Panc1 (cell line): ENCODE results near the gene E2F3. TPM values are rescaled to one million over a fixed set of nuclear protein-coding genes. Genes with fewer than 3 reads are reported as not detected.

Experiments
- ATAC-seq: fragments of 200-7000 bp; cut with Tn5 transposase; 2 replicates; pipeline ENCODE4 v1.9.1; 2020; ENCODE audit warnings: mild to moderate bottlenecking, moderate library complexity
- BruUV-seq: library from RNA; stranded (reverse); fragments of 400-500 nt; replicated peaks from 2 replicates; lab custom pipeline; 2021; lab: Mats Ljungman, UMichigan
- CTCF ChIA-PET: fragments of 300-600 bp; sonication (Branson Sonifier 250); formaldehyde crosslinking; loops from one replicate; lab custom pipeline; 2022; ENCODE audit warnings: antibody characterized with exemption; lab: Charles Lee
- POLR2A ChIA-PET: fragments of 300-600 bp; sonication (Branson Sonifier 250); formaldehyde crosslinking; loops from one replicate; lab custom pipeline; 2022; ENCODE audit warnings: antibody characterized with exemption; lab: Charles Lee
- DNase-seq: peaks from one replicate; pipeline ENCODE4 v3.0.0-alpha.2; 2010; ENCODE audit warnings: low read depth, low spot score
- H3K27ac ChIP-seq: 2 replicates; pipeline ENCODE4 v1.5.1; 2011; ENCODE audit warnings: mild to moderate bottlenecking, low read length, inconsistent platforms
- H3K27me3 ChIP-seq: fragments of 200-500 bp; sonication (Bioruptor generic); 2 replicates; pipeline ENCODE4 v1.6.0; 2014; ENCODE audit warnings: low read length, inconsistent platforms; ENCODE audit not compliant: control insufficient read depth, insufficient read depth
- H3K36me3 ChIP-seq: fragments of 200-500 bp; sonication (Bioruptor generic); 2 replicates; pipeline ENCODE4 v1.5.1; 2014; ENCODE audit warnings: inconsistent platforms, mild to moderate bottlenecking, low read length, moderate library complexity; ENCODE audit not compliant: control insufficient read depth, insufficient read depth
- H3K4me1 ChIP-seq: 2 replicates; pipeline ENCODE4 v1.5.1; 2011; ENCODE audit warnings: inconsistent platforms, mild to moderate bottlenecking, low read length, moderate library complexity; ENCODE audit not compliant: control insufficient read depth, insufficient read depth
- H3K4me3 ChIP-seq, 2 experiments: 2 replicates each; pipeline ENCODE4 v1.5.1; 2011 to 2012; ENCODE audit warnings: low read depth in 2 of 2, low read length in 2 of 2, mild to moderate bottlenecking in 2 of 2, inconsistent platforms in 1 of 2, moderate library complexity in 1 of 2
- H3K9me3 ChIP-seq: fragments of 200-500 bp; sonication (Bioruptor generic); 2 replicates; pipeline ENCODE4 v1.5.1; 2014; ENCODE audit warnings: low read depth, mild to moderate bottlenecking, inconsistent platforms, low read length, moderate library complexity; ENCODE audit not compliant: control insufficient read depth, insufficient read depth
- POLR2AphosphoS5 ChIP-seq: IDR thresholded peaks from 2 replicates; pipeline ENCODE4 v1.6.1; 2012; ENCODE audit warnings: mild to moderate bottlenecking, low read depth, low read length, moderate library complexity
- SIN3A ChIP-seq: IDR thresholded peaks from 2 replicates; pipeline ENCODE4 v1.6.1; 2012; ENCODE audit warnings: low read depth, mild to moderate bottlenecking, low read length, moderate library complexity, borderline replicate concordance; ENCODE audit not compliant: insufficient read depth
- TCF7L2 ChIP-seq: IDR thresholded peaks from 2 replicates; pipeline ENCODE4 v1.6.1; 2011; ENCODE audit warnings: mild to moderate bottlenecking, low read depth, low read length, inconsistent platforms
- in situ Hi-C: cut with HindIII; loops from 2 replicates; pipeline ENCODE4 v1.10.0; 2016; ENCODE audit warnings: low sequenced_read_pairs, low pct_unique_long_range_greater_than_20kb
- intact Hi-C: fragments of 100-400 bp; cut with micrococcal nuclease; formaldehyde crosslinking; loops from one replicate; pipeline ENCODE4 v1.10.0; 2022; ENCODE audit not compliant: unreplicated experiment
- total RNA-seq: library from RNA; stranded (reverse); gene quantifications from one replicate; pipeline ENCODE4 v1.2.1, GENCODE V29; 2021; ENCODE audit not compliant: unreplicated experiment
- TF ChIP-seq, protein P1 (sequence below), 2 experiments: IDR thresholded peaks; 2 replicates each; pipeline ENCODE4 v1.6.1; 2011 to 2012; ENCODE audit warnings: low read depth in 2 of 2, control low read depth in 1 of 2, low read length in 1 of 2, mild to moderate bottlenecking in 1 of 2, moderate library complexity in 1 of 2; ENCODE audit not compliant: insufficient read depth in 1 of 2
- TF ChIP-seq, protein P2 (sequence below): fragments of 450-650 bp; IDR thresholded peaks from 2 replicates; pipeline ENCODE4 v1.5.1; 2017; ENCODE audit warnings: mild to moderate bottlenecking

The E2F3 gene
- total RNA-seq, 1 experiment from 2014 or later, result 31.0 TPM

DNA sequence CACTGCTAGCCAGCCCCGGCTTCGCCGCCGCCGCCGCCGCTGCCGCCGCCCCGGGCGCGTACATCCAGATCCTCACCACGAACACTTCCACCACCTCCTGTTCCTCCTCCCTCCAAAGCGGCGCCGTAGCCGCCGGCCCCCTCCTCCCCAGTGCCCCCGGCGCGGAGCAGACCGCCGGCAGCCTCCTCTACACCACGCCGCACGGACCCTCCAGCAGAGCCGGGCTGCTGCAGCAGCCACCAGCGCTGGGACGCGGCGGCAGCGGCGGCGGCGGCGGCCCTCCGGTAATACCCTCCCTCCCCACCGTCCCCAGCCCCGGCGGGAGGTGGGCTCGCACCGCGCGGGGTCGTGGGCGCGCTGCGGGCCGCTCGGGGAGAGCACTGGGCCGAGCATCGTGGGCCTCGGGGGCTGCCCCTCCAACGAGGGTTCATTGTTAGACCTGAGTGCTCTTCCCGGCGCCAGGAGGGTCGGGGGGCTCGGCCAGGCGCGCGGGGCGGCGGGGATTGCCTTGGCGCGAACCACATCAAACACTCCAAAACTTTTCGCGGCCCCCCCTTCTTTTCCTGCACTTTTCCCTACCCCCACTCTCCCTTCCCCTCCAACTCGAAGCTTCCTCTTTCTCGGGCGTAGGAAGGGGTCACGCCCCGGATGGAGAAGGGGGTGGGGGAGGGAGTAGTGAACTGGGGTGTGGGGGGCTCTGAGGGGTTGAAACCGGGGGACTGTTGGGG lies 827 bp downstream of the E2F3 start:
- H3K4me1 ChIP-seq, result peaks cover 10% of the 10 kb centered on the region; the same call in 1 of the 2 replicates
- H3K9me3 ChIP-seq, result no peaks in the 10 kb centered on the region
- BruUV-seq, result no TSS peak
- no peaks in the 10 kb centered on the region for H3K27me3 ChIP-seq
- TF ChIP-seq, protein P1, sequence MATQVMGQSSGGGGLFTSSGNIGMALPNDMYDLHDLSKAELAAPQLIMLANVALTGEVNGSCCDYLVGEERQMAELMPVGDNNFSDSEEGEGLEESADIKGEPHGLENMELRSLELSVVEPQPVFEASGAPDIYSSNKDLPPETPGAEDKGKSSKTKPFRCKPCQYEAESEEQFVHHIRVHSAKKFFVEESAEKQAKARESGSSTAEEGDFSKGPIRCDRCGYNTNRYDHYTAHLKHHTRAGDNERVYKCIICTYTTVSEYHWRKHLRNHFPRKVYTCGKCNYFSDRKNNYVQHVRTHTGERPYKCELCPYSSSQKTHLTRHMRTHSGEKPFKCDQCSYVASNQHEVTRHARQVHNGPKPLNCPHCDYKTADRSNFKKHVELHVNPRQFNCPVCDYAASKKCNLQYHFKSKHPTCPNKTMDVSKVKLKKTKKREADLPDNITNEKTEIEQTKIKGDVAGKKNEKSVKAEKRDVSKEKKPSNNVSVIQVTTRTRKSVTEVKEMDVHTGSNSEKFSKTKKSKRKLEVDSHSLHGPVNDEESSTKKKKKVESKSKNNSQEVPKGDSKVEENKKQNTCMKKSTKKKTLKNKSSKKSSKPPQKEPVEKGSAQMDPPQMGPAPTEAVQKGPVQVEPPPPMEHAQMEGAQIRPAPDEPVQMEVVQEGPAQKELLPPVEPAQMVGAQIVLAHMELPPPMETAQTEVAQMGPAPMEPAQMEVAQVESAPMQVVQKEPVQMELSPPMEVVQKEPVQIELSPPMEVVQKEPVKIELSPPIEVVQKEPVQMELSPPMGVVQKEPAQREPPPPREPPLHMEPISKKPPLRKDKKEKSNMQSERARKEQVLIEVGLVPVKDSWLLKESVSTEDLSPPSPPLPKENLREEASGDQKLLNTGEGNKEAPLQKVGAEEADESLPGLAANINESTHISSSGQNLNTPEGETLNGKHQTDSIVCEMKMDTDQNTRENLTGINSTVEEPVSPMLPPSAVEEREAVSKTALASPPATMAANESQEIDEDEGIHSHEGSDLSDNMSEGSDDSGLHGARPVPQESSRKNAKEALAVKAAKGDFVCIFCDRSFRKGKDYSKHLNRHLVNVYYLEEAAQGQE (IDR thresholded peaks at IDR 0.05; ENCODE audit: insufficient read depth in 1 of 2, low read depth in 2 of 2, low read length in 1 of 2), result no peak
- TF ChIP-seq POLR2AphosphoS5, result peak; percentile 58; the same call in 1 of the 2 replicates
- no peak for DNase-seq
- H3K4me3 ChIP-seq, result peak overlapping the region; percentile 94 to 97
- intact Hi-C loops, result loop anchor here (5.0 kb wide), 1 partner anchor 110 kb away; no protein-coding TSS in a partner anchor
- POLR2A ChIA-PET, result interaction anchor here (0.6 kb wide), 4 partner anchors 123 to 1546 kb away, joined by 5 to 9 read pairs (median 6); no protein-coding TSS in a partner anchor
- peak overlapping the region; percentile 88; the same call in 1 of the 2 replicates for H3K27ac ChIP-seq
- CTCF ChIA-PET, result no interaction called here
- ATAC-seq, result peak; percentile 51
- in situ Hi-C loops, result no loop called here
- H3K36me3 ChIP-seq, result peaks cover 19% of the 10 kb centered on the region

DNA sequence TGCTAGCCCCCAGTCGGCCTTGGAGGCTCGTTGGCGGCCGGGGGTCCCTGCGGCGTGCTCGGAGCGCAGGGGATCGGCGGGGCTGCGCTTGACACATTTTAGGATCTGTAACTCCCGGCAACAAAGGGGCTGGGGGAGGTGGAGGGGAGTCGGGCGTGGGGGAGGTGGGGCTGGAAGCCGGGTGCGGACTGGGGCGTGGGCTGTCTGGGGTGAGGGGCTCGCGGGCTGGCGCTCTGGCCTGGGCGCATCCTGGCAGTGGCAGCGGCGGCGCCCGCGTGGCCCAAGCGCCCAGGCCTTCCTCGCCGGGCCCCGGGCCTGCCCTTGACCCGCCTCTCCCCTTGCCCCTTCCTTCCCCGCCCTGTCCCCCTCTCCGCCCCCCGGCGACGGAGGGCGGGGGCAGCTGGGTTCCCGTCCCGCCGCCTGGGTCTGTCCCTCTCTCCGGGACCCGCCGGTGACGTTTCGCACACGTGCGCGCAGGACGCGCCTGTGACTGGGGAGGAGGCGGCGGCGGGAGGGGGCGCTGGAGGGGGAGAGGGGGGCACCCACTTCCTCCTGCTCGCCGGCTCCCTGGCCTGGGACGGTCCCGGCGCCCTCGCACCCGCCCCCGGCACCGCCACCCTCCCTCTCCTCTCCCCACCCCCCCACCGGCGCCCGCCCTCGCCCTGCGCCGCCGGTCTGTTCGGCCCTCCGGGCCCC lies 1.5 kb downstream of the E2F3 start:
- ChIA-PET CTCF (no interaction called here), POLR2A (interaction anchor here (0.6 kb wide), 4 partner anchors 124 to 344 kb away, joined by 5 to 8 read pairs (median 6); no protein-coding TSS in a partner anchor)
- peak overlapping the region; percentile 94 to 97 for H3K4me3 ChIP-seq
- no peak for TF ChIP-seq TCF7L2
- TF ChIP-seq, protein P1 (IDR thresholded peaks at IDR 0.05; ENCODE audit: insufficient read depth in 1 of 2, low read depth in 2 of 2, low read length in 1 of 2), result no peak
- TF ChIP-seq POLR2AphosphoS5, result no peak; the same call in 1 of the 2 replicates
- no peak; the same call in 1 of the 2 replicates for TF ChIP-seq SIN3A
- TF ChIP-seq, protein P2, sequence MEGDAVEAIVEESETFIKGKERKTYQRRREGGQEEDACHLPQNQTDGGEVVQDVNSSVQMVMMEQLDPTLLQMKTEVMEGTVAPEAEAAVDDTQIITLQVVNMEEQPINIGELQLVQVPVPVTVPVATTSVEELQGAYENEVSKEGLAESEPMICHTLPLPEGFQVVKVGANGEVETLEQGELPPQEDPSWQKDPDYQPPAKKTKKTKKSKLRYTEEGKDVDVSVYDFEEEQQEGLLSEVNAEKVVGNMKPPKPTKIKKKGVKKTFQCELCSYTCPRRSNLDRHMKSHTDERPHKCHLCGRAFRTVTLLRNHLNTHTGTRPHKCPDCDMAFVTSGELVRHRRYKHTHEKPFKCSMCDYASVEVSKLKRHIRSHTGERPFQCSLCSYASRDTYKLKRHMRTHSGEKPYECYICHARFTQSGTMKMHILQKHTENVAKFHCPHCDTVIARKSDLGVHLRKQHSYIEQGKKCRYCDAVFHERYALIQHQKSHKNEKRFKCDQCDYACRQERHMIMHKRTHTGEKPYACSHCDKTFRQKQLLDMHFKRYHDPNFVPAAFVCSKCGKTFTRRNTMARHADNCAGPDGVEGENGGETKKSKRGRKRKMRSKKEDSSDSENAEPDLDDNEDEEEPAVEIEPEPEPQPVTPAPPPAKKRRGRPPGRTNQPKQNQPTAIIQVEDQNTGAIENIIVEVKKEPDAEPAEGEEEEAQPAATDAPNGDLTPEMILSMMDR, result no peak
- DNase-seq, result peak; percentile 17
- peaks cover 10% of the 10 kb centered on the region; the same call in 1 of the 2 replicates for H3K4me1 ChIP-seq
- peaks cover 22% of the 10 kb centered on the region for H3K36me3 ChIP-seq
- in situ Hi-C loops (no loop called here), intact Hi-C loops (loop anchor here (5.0 kb wide), 1 partner anchor 111 kb away; no protein-coding TSS in a partner anchor)
- no peaks in the 10 kb centered on the region for H3K27me3 ChIP-seq
- peak overlapping the region; percentile 99; the same call in 1 of the 2 replicates for H3K27ac ChIP-seq
- H3K9me3 ChIP-seq, result no peaks in the 10 kb centered on the region
- no TSS peak for BruUV-seq
- peak; percentile 82 for ATAC-seq
